Measurements from ENCODE around the gene DCTN2. TPM values are rescaled to one million over a fixed set of nuclear protein-coding genes. Genes with fewer than 3 reads are reported as not detected.
A peak's percentile ranks its signal among the peaks of the same experiment; 100 is the strongest.

DCTN2 gene
- total RNA-seq, 1 donor from 2014 or later: 103 TPM

DNA sequence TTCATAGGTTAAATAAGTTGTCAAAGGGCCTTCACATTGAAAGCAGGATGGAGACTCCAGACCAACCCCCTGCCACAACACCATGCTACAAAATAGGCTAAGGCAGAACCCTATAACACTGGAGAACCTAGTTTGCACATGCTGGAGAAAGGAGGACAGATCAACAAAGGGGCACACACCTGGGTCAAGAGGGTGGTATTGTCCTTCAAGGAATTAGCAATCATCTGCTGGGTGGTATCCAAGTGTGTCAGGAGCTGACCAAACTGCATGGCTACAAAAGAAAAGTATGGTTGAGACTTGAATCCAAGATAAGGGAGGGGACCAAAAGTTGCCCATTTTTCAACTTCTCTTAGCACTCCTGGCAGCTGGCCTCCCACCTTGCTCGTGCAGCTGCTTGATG lies 15.2 kb downstream of the DCTN2 start:
- peaks cover 29% of the 10 kb centered on the region for H3K36me3 Mint-ChIP-seq

DNA sequence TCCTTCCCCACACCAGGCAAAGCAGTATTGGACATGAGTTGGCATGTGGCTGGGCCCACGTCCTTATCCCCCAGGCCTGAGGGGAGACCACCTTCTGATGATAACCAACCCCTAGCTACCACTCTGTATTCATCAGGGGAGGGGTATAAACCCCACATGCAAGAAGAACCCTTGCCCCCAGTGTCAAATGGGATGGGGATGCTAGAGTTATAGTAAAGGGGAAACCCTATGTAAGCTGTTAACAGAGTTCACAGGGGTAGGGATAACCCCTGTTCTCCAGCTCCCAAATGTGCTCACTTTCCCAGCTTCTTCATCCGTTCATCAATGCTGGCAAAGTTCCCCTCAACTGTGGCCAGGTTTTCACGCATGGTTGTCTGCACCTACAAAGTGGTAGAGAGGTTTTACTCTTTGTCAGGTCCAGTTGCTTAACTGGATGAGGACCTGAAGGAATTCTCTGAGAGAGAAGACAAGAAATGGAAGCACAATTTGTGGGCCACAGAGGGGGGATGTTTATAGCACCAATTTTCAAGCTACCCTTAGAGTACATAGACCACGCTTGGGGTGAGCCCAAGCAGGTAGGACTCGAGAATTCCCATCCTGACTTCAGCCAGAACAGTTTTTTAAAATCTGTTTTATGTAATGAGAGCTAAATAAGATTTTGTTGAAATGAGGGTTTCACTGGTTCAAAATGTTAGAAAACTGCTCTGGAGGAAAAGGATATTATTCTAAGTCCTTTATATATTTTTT lies 16.4 kb downstream of the DCTN2 start:
- TF ChIP-seq, protein P1, sequence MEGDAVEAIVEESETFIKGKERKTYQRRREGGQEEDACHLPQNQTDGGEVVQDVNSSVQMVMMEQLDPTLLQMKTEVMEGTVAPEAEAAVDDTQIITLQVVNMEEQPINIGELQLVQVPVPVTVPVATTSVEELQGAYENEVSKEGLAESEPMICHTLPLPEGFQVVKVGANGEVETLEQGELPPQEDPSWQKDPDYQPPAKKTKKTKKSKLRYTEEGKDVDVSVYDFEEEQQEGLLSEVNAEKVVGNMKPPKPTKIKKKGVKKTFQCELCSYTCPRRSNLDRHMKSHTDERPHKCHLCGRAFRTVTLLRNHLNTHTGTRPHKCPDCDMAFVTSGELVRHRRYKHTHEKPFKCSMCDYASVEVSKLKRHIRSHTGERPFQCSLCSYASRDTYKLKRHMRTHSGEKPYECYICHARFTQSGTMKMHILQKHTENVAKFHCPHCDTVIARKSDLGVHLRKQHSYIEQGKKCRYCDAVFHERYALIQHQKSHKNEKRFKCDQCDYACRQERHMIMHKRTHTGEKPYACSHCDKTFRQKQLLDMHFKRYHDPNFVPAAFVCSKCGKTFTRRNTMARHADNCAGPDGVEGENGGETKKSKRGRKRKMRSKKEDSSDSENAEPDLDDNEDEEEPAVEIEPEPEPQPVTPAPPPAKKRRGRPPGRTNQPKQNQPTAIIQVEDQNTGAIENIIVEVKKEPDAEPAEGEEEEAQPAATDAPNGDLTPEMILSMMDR (IDR thresholded peaks at IDR 0.05; ENCODE audit: unreplicated experiment): no peak
- Mint-ChIP-seq H3K27me3 (ENCODE audit: low read depth) (no peaks in the 10 kb centered on the region), H3K4me3 (no peak overlapping the region), H3K27ac (peak overlapping the region; percentile 21), H3K9me3 (no peaks in the 10 kb centered on the region), H3K36me3 (peaks cover 28% of the 10 kb centered on the region), H3K4me1 (no peaks in the 10 kb centered on the region)
- DNase-seq (ENCODE audit: low spot score in 2 of 2, unreplicated experiment in 2 of 2): no peak

More for the DNA sequence above, 15.2 kb downstream of the DCTN2 start:
- Mint-ChIP-seq H3K4me1 (no peaks in the 10 kb centered on the region), H3K27me3 (ENCODE audit: low read depth) (no peaks in the 10 kb centered on the region), H3K9me3 (no peaks in the 10 kb centered on the region), H3K27ac (no peak overlapping the region), H3K4me3 (no peak overlapping the region)
- no peak for DNase-seq (ENCODE audit: low spot score in 2 of 2, unreplicated experiment in 2 of 2)
- TF ChIP-seq, protein P1 (IDR thresholded peaks at IDR 0.05; ENCODE audit: unreplicated experiment): no peak

DNA sequence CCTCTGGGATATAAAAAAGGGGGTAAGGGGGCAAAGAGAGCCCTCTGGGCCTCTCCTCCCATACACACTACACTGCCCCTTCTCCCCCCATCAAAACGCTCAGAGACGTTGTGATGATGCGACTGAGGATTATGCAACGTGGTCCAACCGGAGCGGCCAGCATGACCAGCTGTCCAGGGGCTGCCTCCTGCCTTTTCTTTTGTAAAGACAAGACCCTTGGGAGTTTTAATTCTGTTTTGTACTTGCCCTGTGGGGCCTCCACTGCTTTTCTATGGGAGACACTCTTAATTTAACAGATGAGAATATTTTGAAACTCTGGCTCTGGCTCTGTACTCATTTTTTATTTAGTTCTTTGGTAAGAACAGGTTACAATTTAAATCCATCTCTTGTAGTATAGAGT lies 17.2 kb downstream of the DCTN2 start:
- H3K4me1 Mint-ChIP-seq: peaks cover 3% of the 10 kb centered on the region
- H3K36me3 Mint-ChIP-seq: peaks cover 20% of the 10 kb centered on the region
- H3K27me3 Mint-ChIP-seq (ENCODE audit: low read depth): no peaks in the 10 kb centered on the region
- DNase-seq (ENCODE audit: low spot score in 2 of 2, unreplicated experiment in 2 of 2): no peak
- TF ChIP-seq, protein P1 (IDR thresholded peaks at IDR 0.05; ENCODE audit: unreplicated experiment): no peak
- H3K4me3 Mint-ChIP-seq: no peak overlapping the region
- peak overlapping the region; percentile 13 for H3K27ac Mint-ChIP-seq
- no peaks in the 10 kb centered on the region for H3K9me3 Mint-ChIP-seq

DNA sequence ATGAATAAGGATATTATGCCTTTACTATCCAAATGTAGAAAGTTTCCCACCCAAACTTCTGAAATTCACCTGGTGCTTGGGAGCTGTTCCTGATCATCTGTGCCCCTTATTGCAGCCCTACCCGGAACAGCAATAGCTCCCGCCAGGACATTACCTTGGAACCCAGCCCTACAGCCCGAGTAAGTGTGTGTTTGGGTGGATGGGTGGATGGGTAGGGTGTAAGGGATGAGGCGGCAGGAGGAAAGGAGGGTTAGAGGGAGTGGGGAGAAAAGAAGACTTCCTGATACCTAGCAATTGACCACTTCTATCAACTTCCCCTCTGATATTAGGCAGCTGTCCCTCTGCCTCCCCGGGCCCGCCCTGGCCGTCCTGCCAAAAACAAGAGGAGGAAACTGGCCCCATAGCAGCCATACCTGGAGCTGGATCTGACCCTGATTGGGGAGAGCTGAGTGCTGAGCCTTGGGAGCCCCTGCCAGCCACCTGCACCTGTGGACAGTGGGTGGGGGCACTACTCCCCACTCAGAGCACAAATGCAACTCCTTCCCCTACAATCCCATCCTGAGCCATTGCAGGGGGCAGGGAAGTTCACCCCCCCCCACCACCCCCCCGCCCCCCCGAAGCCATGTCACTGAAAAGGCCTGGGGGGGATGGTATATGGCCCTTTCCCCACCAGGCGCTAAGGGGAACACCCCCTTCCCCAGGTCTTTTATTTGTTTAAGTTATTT lies 18.0 kb downstream of the DCTN2 start:
- Mint-ChIP-seq H3K27ac (peak overlapping the region; percentile 25), H3K27me3 (ENCODE audit: low read depth) (no peaks in the 10 kb centered on the region), H3K36me3 (peaks cover 15% of the 10 kb centered on the region), H3K4me1 (peaks cover 11% of the 10 kb centered on the region), H3K4me3 (no peak overlapping the region), H3K9me3 (no peaks in the 10 kb centered on the region)
- no peak for DNase-seq (ENCODE audit: low spot score in 2 of 2, unreplicated experiment in 2 of 2)
- TF ChIP-seq, protein P1 (IDR thresholded peaks at IDR 0.05; ENCODE audit: unreplicated experiment): no peak

DNA sequence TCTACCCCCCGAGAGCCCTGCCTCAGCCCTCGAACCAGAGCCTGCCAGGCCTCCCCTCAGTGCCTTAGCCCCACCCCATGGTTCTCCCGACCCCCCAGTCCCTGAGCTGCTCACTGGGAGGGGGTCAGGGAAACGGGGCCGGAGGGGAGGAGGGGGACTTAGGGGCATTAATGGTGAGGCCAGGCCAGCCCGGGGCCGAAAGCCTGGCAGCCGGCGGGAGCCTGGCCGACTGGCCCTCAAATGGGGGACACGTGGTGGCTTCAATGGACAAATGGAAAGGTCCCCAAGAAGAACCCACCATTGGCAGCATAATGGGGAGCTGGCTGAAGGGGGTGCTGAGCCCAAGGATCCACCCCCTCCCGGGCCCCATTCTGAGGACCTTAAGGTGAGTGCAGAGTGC lies 18.8 kb downstream of the DCTN2 start:
- TF ChIP-seq, protein P1 (IDR thresholded peaks at IDR 0.05; ENCODE audit: unreplicated experiment): no peak
- H3K27me3 Mint-ChIP-seq (ENCODE audit: low read depth): no peaks in the 10 kb centered on the region
- H3K9me3 Mint-ChIP-seq: no peaks in the 10 kb centered on the region
- no peak overlapping the region for H3K4me3 Mint-ChIP-seq
- DNase-seq (ENCODE audit: low spot score in 2 of 2, unreplicated experiment in 2 of 2): no peak
- H3K27ac Mint-ChIP-seq: no peak overlapping the region
- H3K36me3 Mint-ChIP-seq: peaks cover 13% of the 10 kb centered on the region
- peaks cover 19% of the 10 kb centered on the region for H3K4me1 Mint-ChIP-seq

Measured in mesothelial cell of epicardium (in vitro differentiated cells).